ENCODE data around the gene SEZ6L2. TPM values are rescaled to one million over a fixed set of nuclear protein-coding genes. Genes with fewer than 3 reads are reported as not detected.
A peak's percentile ranks its signal among the peaks of the same experiment; 100 is the strongest.

Gene SEZ6L2
- total RNA-seq, 2 donors from 2014 or later, result 2.6 to 4.6 TPM

- no peak for DNase-seq (ENCODE audit: low spot score)
- Histone ChIP-seq H3K36me3 (no peaks in the 10 kb centered on the region), H3K27ac (no peak overlapping the region), H3K9me3 (no peaks in the 10 kb centered on the region), H3K4me1 (peaks cover 0 to 4% of the 10 kb centered on the region in 2 donors), H3K27me3 (no peaks in the 10 kb centered on the region), H3K4me3 (no peak overlapping the region)
- TF ChIP-seq CTCF (IDR thresholded peaks at IDR 0.05), result no peak
These were observed 30.8 kb downstream of the SEZ6L2 start for GRCh38 chr16:29868396-29869009.

- Histone ChIP-seq H3K9me3 (no peaks in the 10 kb centered on the region), H3K4me1 (peaks cover 0 to 27% of the 10 kb centered on the region in 2 donors), H3K27ac (no peak overlapping the region), H3K4me3 (no peak overlapping the region), H3K36me3 (peaks cover 19% of the 10 kb centered on the region), H3K27me3 (no peaks in the 10 kb centered on the region)
- DNase-seq (ENCODE audit: low spot score), result no peak
- TF ChIP-seq CTCF (IDR thresholded peaks at IDR 0.05), result no peak
These were observed 35.1 kb downstream of the SEZ6L2 start for GRCh38 chr16:29864205-29864604.

- DNase-seq (ENCODE audit: low spot score), result no peak
- H3K9me3 ChIP-seq, result no peaks in the 10 kb centered on the region
- TF ChIP-seq CTCF (IDR thresholded peaks at IDR 0.05), result peak in 1 of 2 donors; percentile 4
- peak overlapping the region; percentile 92 to 93 for H3K27ac ChIP-seq
- peaks cover 0 to 27% of the 10 kb centered on the region in 2 donors for H3K4me1 ChIP-seq
- peaks cover 25% of the 10 kb centered on the region for H3K36me3 ChIP-seq
- peak overlapping the region in 1 of 2 donors; percentile 100 for H3K4me3 ChIP-seq
- no peaks in the 10 kb centered on the region for H3K27me3 ChIP-seq
These were observed 35.7 kb downstream of the SEZ6L2 start for GRCh38 chr16:29863669-29863984.

GRCh38 chr16:29862884-29863668, 36.3 kb downstream of the SEZ6L2 start, which contains the start of gene CDIPT:
TSS of gene CDIPT (minus strand) at chr16:29863226. CDS start at chr16:29862857, 369 bp downstream.
- peak within 1 kb of the TSS; percentile 99 to 100 for H3K4me3 ChIP-seq
- TF ChIP-seq CTCF (IDR thresholded peaks at IDR 0.05), result peak; percentile 31 to 71
- peak; percentile 93 for DNase-seq (ENCODE audit: low spot score)
- peaks cover 0 to 27% of the 10 kb centered on the region in 2 donors for H3K4me1 ChIP-seq
- peaks cover 30% of the 10 kb centered on the region for H3K36me3 ChIP-seq
- no peaks in the 10 kb centered on the region for H3K9me3 ChIP-seq
- H3K27me3 ChIP-seq, result no peaks in the 10 kb centered on the region
- H3K27ac ChIP-seq, result peak within 1 kb of the TSS; percentile 92 to 93

GRCh38 chr16:29862383-29862883, 36.9 kb downstream of the SEZ6L2 start:
- Histone ChIP-seq H3K4me3 (peak overlapping the region; percentile 99 to 100), H3K4me1 (peaks cover 0 to 27% of the 10 kb centered on the region in 2 donors), H3K36me3 (peaks cover 30% of the 10 kb centered on the region), H3K9me3 (no peaks in the 10 kb centered on the region), H3K27me3 (no peaks in the 10 kb centered on the region), H3K27ac (peak overlapping the region; percentile 92 to 93)
- TF ChIP-seq CTCF (IDR thresholded peaks at IDR 0.05), result no peak
- DNase-seq (ENCODE audit: low spot score), result no peak

Measured in right atrium auricular region (tissue), 2 donors.